Measurements from ENCODE around the gene PGAM2. TPM values are rescaled to one million over a fixed set of nuclear protein-coding genes. Genes with fewer than 3 reads are reported as not detected.

The PGAM2 gene
- total and polyA plus RNA-seq, 8 donors = 0.49 to 6.7 (median 0.65) TPM; not detected in 1

DNA sequence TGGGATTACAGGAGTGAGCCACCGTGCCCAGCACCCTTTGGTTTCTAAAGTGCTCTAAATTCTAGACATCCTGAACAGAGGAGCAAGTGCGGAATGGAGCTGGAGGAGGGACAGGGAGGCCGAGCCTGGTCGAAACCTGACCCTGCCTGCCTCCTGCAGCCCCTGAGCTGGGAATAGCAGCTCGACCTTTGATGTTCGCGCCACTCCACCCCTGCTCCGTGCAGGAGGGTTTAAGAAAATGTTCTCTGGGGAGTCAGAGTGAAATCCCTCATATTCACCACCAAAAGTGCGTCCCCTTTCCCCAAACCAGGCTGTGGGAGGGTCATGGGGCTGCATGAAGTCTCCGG is 1.8 kb downstream of the PGAM2 start:
- Histone ChIP-seq H3K4me3 (no peak overlapping the region), H3K27ac (no peak overlapping the region), H3K4me1 (peaks cover 0 to 13% (median 9%) of the 10 kb centered on the region in 3 donors), H3K9me3 (no peaks in the 10 kb centered on the region), H3K36me3 (peaks cover 0 to 21% (median 19%) of the 10 kb centered on the region in 3 donors), H3K27me3 (no peaks in the 10 kb centered on the region)
- no peak for FAIRE-seq
- no peak for ATAC-seq
- WGBS, 2 donors = 78 to 80% methylated on average over 10 of the region's 10 CpGs
- intact Hi-C loops (cut with DNase I) = no loop called here
- peak in 1 of 6 donors; percentile 45 for DNase-seq
- TF ChIP-seq, protein P1, sequence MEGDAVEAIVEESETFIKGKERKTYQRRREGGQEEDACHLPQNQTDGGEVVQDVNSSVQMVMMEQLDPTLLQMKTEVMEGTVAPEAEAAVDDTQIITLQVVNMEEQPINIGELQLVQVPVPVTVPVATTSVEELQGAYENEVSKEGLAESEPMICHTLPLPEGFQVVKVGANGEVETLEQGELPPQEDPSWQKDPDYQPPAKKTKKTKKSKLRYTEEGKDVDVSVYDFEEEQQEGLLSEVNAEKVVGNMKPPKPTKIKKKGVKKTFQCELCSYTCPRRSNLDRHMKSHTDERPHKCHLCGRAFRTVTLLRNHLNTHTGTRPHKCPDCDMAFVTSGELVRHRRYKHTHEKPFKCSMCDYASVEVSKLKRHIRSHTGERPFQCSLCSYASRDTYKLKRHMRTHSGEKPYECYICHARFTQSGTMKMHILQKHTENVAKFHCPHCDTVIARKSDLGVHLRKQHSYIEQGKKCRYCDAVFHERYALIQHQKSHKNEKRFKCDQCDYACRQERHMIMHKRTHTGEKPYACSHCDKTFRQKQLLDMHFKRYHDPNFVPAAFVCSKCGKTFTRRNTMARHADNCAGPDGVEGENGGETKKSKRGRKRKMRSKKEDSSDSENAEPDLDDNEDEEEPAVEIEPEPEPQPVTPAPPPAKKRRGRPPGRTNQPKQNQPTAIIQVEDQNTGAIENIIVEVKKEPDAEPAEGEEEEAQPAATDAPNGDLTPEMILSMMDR (IDR thresholded peaks at IDR 0.05) = no peak

DNA sequence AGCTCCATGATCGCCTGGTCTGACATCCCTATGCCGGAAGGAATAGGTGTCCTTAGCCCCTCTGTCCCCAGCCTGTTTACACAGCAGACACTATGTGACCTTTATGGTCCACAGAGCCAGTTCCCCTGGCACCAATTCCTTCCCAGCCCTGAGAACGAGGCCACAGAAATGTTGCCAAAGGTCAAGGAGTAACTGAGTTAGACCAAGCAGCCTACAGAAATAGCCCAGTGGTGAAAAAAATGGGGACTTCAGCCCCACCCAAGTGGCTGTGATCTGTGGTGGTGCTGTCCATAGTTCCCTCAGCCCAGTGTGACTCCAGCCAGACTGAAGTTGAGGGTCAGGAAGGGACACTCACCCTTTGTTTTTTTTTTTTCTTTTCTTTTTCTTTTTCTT is 2.5 kb downstream of the PGAM2 start:
- peaks cover 0 to 13% (median 9%) of the 10 kb centered on the region in 3 donors for H3K4me1 ChIP-seq
- no peak for DNase-seq
- no peak for FAIRE-seq
- no peaks in the 10 kb centered on the region for H3K27me3 ChIP-seq
- peaks cover 0 to 28% (median 24%) of the 10 kb centered on the region in 3 donors for H3K36me3 ChIP-seq
- H3K9me3 ChIP-seq = no peaks in the 10 kb centered on the region
- H3K27ac ChIP-seq = no peak overlapping the region
- intact Hi-C loops (cut with DNase I) = no loop called here
- 71 to 73% methylated on average over 3 of the region's 3 CpGs for WGBS, 2 donors
- TF ChIP-seq, protein P1 (IDR thresholded peaks at IDR 0.05) = no peak
- no peak for ATAC-seq
- H3K4me3 ChIP-seq = no peak overlapping the region

DNA sequence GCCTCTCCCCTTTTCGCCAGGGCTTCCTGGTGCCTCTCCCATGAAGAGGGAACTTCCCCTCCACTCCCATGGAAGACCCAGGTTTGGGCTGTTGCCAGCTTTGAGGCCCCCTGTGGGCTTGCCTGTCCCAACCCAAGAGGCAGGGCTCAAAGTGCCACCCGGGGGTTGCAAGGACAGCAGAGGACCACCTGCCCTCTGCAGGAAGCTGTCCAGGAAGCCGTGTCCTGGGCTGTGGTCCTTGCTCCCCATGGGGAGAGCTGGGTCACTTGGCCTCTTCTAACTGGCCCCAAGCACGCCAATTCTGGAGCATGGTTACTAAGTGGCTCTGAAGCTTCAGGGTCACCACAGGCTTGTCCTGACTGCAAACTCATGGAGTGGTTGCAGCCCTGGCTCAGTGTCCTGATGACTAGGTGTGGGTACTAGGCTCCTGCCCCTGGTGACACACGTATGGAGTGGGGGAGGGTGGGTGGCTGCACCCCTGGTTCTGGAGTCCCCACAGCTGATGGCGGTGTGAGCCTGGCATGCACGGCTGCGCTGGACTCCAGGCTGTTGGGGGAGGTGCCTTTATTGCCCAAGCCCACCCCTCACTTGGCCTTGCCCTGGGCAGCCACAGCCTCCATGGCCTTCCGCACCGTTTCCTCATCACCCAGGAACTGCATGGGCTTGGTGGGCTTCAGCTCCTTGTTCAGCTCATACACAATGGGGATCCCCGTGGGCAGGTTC is 3.0 kb downstream of the PGAM2 start:
- Histone ChIP-seq H3K27me3 (no peaks in the 10 kb centered on the region), H3K9me3 (no peaks in the 10 kb centered on the region), H3K36me3 (peaks cover 3 to 32% (median 30%) of the 10 kb centered on the region in 3 donors), H3K4me3 (no peak overlapping the region), H3K27ac (no peak overlapping the region), H3K4me1 (peaks cover 0 to 13% (median 9%) of the 10 kb centered on the region in 3 donors)
- DNase-seq = peak in 2 of 6 donors; percentile 62 to 79
- FAIRE-seq = no peak
- intact Hi-C loops (cut with DNase I) = no loop called here
- ATAC-seq = no peak
- 92 to 93% methylated on average over 11 of the region's 11 CpGs for WGBS, 2 donors
- TF ChIP-seq, protein P1 (IDR thresholded peaks at IDR 0.05) = no peak

DNA sequence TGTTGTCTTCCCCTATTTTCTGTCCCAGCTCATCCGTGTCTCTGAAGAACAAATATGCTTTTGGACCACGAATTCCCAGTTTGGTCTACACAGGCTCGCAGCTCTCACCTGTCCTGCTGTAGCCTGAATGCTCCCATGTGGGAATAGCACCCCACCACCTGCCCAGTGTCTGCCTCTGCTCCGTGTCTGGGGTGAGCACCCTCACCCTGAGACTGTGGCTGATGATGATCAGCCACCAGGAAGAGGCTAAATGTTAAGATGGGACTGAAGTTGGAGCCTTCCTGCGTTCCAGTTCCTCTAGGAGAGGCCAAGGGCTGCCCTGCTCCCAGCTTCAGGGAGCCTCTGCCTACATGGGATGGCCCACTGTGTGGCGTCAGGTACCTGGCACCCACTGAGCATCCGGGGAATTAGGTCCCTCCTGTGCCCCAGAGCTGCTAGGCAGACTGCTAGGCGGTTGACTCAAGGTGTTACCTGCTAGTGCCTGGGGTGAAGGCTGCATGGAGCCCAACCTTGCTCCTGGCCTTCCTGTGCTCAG is 3.7 kb downstream of the PGAM2 start:
- intact Hi-C loops (cut with DNase I) = no loop called here
- Histone ChIP-seq H3K27me3 (no peaks in the 10 kb centered on the region), H3K9me3 (no peaks in the 10 kb centered on the region), H3K36me3 (peaks cover 9 to 39% (median 33%) of the 10 kb centered on the region in 3 donors), H3K27ac (no peak overlapping the region), H3K4me1 (peaks cover 0 to 13% (median 9%) of the 10 kb centered on the region in 3 donors), H3K4me3 (no peak overlapping the region)
- FAIRE-seq (no peak), DNase-seq (no peak), ATAC-seq (no peak)
- WGBS, 2 donors = 89 to 92% methylated on average over 8 of the region's 8 CpGs
- TF ChIP-seq, protein P1 (IDR thresholded peaks at IDR 0.05) = no peak

Measured in pancreas (tissue), 10 donors.